ENCODE data around the gene GRIK3. TPM values are rescaled to one million over a fixed set of nuclear protein-coding genes. Genes with fewer than 3 reads are reported as not detected.

The GRIK3 gene
- total and polyA plus RNA-seq, 7 donors = 0.03 to 0.15 (median 0.04) TPM; not detected in 2

DNA sequence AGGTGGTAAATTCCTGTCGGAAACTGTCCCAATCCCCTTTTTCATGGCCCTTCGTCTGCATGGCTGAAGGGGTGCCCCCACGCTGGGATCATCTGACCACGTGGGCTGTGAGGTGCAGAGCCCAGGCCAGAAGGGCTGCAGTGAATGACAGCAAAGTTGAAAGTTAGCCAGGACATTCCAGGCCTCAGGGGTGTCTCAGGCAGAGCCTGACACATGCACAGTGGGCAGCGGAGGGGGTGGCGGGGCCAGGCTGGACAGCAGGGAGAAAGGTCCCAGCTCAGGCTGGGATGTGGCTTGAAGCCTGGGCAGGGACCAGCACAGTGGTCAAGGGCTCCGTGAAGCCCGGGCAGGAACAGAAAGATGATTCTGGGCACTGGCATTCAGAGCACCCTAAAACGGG, 49.6 kb downstream of the GRIK3 start:
- 58 to 64% (median 61%) methylated on average over 8 to 9 of the region's 9 CpGs for WGBS, 3 donors
- no peak for DNase-seq
- peaks cover 0 to 16% (median 12%) of the 10 kb centered on the region in 3 donors for H3K27me3 ChIP-seq (ENCODE audit: insufficient read depth in 3 of 3, low read length in 2 of 3)
- H3K4me3 ChIP-seq = no peak overlapping the region
- H3K27ac ChIP-seq = no peak overlapping the region
- TF ChIP-seq, protein P1, sequence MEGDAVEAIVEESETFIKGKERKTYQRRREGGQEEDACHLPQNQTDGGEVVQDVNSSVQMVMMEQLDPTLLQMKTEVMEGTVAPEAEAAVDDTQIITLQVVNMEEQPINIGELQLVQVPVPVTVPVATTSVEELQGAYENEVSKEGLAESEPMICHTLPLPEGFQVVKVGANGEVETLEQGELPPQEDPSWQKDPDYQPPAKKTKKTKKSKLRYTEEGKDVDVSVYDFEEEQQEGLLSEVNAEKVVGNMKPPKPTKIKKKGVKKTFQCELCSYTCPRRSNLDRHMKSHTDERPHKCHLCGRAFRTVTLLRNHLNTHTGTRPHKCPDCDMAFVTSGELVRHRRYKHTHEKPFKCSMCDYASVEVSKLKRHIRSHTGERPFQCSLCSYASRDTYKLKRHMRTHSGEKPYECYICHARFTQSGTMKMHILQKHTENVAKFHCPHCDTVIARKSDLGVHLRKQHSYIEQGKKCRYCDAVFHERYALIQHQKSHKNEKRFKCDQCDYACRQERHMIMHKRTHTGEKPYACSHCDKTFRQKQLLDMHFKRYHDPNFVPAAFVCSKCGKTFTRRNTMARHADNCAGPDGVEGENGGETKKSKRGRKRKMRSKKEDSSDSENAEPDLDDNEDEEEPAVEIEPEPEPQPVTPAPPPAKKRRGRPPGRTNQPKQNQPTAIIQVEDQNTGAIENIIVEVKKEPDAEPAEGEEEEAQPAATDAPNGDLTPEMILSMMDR (IDR thresholded peaks at IDR 0.05) = no peak
- ATAC-seq = no peak
- H3K4me1 ChIP-seq = no peaks in the 10 kb centered on the region
- no peaks in the 10 kb centered on the region for H3K9me3 ChIP-seq
- intact Hi-C loops (cut with DNase I) = no loop called here
- no peaks in the 10 kb centered on the region for H3K36me3 ChIP-seq (ENCODE audit: insufficient read depth in 1 of 2, low read depth in 1 of 2)

DNA sequence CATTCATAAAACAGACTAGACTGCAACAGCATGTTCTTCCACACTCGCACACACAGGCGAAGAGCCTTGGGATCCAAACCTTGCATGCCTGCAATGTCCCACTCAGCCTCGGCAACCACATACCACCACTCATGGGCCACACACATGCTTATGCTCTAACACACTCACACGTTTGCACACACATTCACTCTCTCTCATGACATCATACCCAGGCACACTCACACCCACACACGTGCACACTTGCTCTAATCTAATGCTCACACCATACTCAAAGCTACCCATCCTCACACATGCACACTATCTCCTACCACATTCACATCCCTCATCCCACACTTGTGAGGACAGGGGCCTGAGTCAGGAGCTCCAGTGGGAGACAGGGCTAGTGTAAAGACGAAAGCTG, 50.3 kb downstream of the GRIK3 start:
- H3K36me3 ChIP-seq (ENCODE audit: insufficient read depth in 1 of 2, low read depth in 1 of 2) = no peaks in the 10 kb centered on the region
- 65 to 79% (median 78%) methylated on average over 6 of the region's 6 CpGs for WGBS, 3 donors
- intact Hi-C loops (cut with DNase I) = no loop called here
- DNase-seq (no peak), ATAC-seq (no peak)
- no peaks in the 10 kb centered on the region for H3K4me1 ChIP-seq
- no peak overlapping the region for H3K27ac ChIP-seq
- H3K9me3 ChIP-seq = no peaks in the 10 kb centered on the region
- no peak overlapping the region for H3K4me3 ChIP-seq
- TF ChIP-seq, protein P1 (IDR thresholded peaks at IDR 0.05) = no peak
- H3K27me3 ChIP-seq (ENCODE audit: insufficient read depth in 3 of 3, low read length in 2 of 3) = peaks cover 0 to 16% (median 14%) of the 10 kb centered on the region in 3 donors

DNA sequence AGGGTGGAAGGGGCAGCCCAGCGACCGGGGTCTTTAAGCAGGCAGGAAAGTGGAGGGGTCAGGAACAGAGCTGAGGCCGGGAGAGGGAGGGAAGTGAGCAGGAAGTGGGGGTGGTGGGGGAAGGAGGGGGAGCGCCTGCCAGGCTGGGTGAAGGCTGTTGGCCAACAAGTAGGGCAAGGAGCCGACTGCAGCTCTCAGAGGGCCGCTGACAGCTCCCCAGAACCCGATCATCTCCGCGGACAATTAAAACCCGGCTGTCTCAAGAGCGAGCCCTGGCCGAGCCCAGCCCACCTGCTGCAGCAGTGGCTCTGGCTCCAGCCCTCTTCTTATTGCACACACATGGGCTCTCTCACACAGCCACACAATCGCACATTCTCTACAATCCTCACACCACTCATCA, 51.6 kb downstream of the GRIK3 start:
- Histone ChIP-seq H3K4me3 (no peak overlapping the region), H3K9me3 (peaks cover 3% of the 10 kb centered on the region), H3K27me3 (ENCODE audit: insufficient read depth in 3 of 3, low read length in 2 of 3) (peaks cover 0 to 22% (median 14%) of the 10 kb centered on the region in 3 donors), H3K4me1 (no peaks in the 10 kb centered on the region), H3K36me3 (ENCODE audit: insufficient read depth in 1 of 2, low read depth in 1 of 2) (no peaks in the 10 kb centered on the region), H3K27ac (no peak overlapping the region)
- TF ChIP-seq, protein P1 (IDR thresholded peaks at IDR 0.05) = no peak
- intact Hi-C loops (cut with DNase I) = no loop called here
- DNase-seq (no peak), ATAC-seq (no peak)
- WGBS, 3 donors = 9 to 17% (median 16%) methylated on average over 10 to 13 of the region's 13 CpGs

DNA sequence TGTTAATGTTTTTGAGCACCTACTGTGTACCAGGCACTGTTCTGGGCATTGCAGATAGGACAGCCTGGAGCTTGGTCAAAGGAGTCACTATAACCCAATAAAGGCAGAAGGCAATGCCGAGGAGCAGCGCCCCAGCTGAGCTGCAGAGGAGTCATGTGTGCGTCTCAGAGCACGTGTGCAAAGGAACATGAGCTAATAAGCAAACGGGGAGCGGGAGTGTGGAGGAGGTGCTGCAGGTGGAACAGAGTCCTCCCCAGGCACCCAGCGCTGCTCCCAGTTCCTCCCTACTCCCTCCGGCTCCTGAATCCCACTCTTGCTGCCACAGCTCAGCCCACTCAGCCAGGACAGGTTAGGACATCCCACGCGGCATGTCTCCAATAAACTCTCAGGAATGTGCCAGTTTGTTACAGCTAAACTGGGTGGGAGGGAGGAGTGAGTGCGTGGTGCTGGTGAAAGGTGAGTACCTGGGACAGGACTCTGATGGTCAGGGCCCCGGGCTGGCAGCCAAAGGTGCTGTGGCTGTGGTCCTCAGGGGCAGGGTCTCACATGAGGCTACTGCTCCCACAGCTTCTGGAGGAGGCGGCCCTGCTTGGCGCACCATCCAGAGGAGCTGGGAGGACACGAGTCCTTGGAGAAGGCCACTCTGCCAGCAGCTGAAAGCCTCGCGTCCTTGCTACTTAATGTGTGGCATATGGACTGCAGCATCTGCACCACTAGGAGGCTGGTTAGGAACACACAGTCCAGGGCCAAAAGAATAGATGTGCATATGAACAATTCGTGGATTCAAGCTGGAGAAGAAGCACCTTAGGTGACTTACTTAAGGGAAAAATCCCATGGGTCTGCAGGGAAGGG, 52.3 kb downstream of the GRIK3 start:
- Histone ChIP-seq H3K27ac (no peak overlapping the region), H3K27me3 (ENCODE audit: insufficient read depth in 3 of 3, low read length in 2 of 3) (peaks cover 0 to 23% (median 16%) of the 10 kb centered on the region in 3 donors), H3K4me1 (no peaks in the 10 kb centered on the region), H3K9me3 (peaks cover 3% of the 10 kb centered on the region), H3K36me3 (ENCODE audit: insufficient read depth in 1 of 2, low read depth in 1 of 2) (no peaks in the 10 kb centered on the region), H3K4me3 (no peak overlapping the region)
- no peak for ATAC-seq
- WGBS, 3 donors = 49 to 50% (median 50%) methylated on average over 18 of the region's 18 CpGs
- intact Hi-C loops (cut with DNase I) = no loop called here
- TF ChIP-seq, protein P1 (IDR thresholded peaks at IDR 0.05) = no peak
- no peak for DNase-seq
